Amniotic epithelial cell (primary cell): ENCODE measurements around the gene CCDC152.
"Not testable (repeated sequence)": the region's sequence is repeated elsewhere in the genome, so short reads cannot be mapped to it uniquely, and the experiment has no call there.

ENCODE experiments used
- DNase-seq: peaks from one replicate; pipeline ENCODE4 v3.0.0-alpha.2; 2010; ENCODE audit warnings: low read depth

Gene CCDC152

GRCh38 chr5:42756606-42757601 is at the start of gene CCDC152:
TSS of gene CCDC152 (plus strand) at chr5:42756818. CDS start at chr5:42759122, 2,304 bp downstream.
- peak; percentile 44 for DNase-seq

GRCh38 chr5:42715785-42716184 is 40.8 kb upstream of the CCDC152 start:
- peak; percentile 79 for DNase-seq

GRCh38 chr5:42718591-42718990 is 38.0 kb upstream of the CCDC152 start:
- peak; percentile 79 for DNase-seq

GRCh38 chr5:42719034-42719433 is 37.6 kb upstream of the CCDC152 start:
- peak; percentile 6 for DNase-seq

GRCh38 chr5:42720251-42720650 is 36.4 kb upstream of the CCDC152 start:
- DNase-seq = no peak

GRCh38 chr5:42721484-42721883 is 35.1 kb upstream of the CCDC152 start:
- peak; percentile 21 for DNase-seq

- DNase-seq = not testable (repeated sequence)
Observed at GRCh38 chr5:42734531-42735058, 22.0 kb upstream of the CCDC152 start.

- DNase-seq = no peak
Observed at GRCh38 chr5:42740920-42741319, 15.7 kb upstream of the CCDC152 start.

- DNase-seq = peak; percentile 19
Observed at GRCh38 chr5:42745426-42745825, 11.2 kb upstream of the CCDC152 start.

GRCh38 chr5:42745856-42746255 is 10.8 kb upstream of the CCDC152 start:
- DNase-seq = no peak

- peak; percentile 46 for DNase-seq
Observed at GRCh38 chr5:42749020-42749419, 7.6 kb upstream of the CCDC152 start.

- DNase-seq = no peak
Observed at GRCh38 chr5:42750507-42750906, 6.1 kb upstream of the CCDC152 start.

GRCh38 chr5:42751044-42751443 is 5.6 kb upstream of the CCDC152 start:
- DNase-seq = no peak

- no peak for DNase-seq
Observed at GRCh38 chr5:42753099-42753498, 3.5 kb upstream of the CCDC152 start.

GRCh38 chr5:42759456-42759855 is 2.8 kb downstream of the CCDC152 start:
- DNase-seq = peak; percentile 30

GRCh38 chr5:42760426-42760825 is 3.8 kb downstream of the CCDC152 start:
- DNase-seq = no peak

GRCh38 chr5:42761791-42762190 is 5.2 kb downstream of the CCDC152 start:
- no peak for DNase-seq

- DNase-seq = peak; percentile 39
Observed at GRCh38 chr5:42767491-42768105, 11.0 kb downstream of the CCDC152 start.

GRCh38 chr5:42768106-42768504 is 11.5 kb downstream of the CCDC152 start:
- DNase-seq = peak; percentile 33

- DNase-seq = no peak
Observed at GRCh38 chr5:42770003-42770402, 13.4 kb downstream of the CCDC152 start.

- peak; percentile 25 for DNase-seq
Observed at GRCh38 chr5:42772265-42772993, 15.8 kb downstream of the CCDC152 start.

GRCh38 chr5:42779083-42779482 is 22.5 kb downstream of the CCDC152 start:
- no peak for DNase-seq
